Stomach (tissue), 4 donors: ENCODE results near the gene SEMA3D.

Experiments used
- CTCF ChIP-seq, 7 experiments: fragments of 450-650 bp in 4 of 7; fragments of 200-600 bp in 3 of 7; sonication (generic) in 3 of 7; IDR thresholded peaks; one replicate each; pipeline ENCODE4 v1.5.1; 2016 to 2019; ENCODE audit warnings: antibody characterized with exemption in 7 of 7, control low read depth in 2 of 7, mild to moderate bottlenecking in 1 of 7
- EP300 ChIP-seq: sonication (generic); formaldehyde crosslinking; IDR thresholded peaks from one replicate; pipeline ENCODE4 v1.6.1; 2017; ENCODE audit warnings: antibody characterized with exemption
- POLR2A ChIP-seq, 4 donors: fragments of 450-650 bp; IDR thresholded peaks; one replicate each; pipeline ENCODE4 v1.6.1; 2016; ENCODE audit warnings: antibody characterized with exemption in 4 of 4, control low read depth in 2 of 4, mild to moderate bottlenecking in 1 of 4, moderate library complexity in 1 of 4

GRCh38 chr7:84975586-84976185 is 211.2 kb downstream of the SEMA3D start:
- TF ChIP-seq CTCF (IDR thresholded peaks at IDR 0.05) (no peak), POLR2A (IDR thresholded peaks at IDR 0.05) (no peak), EP300 (no peak)
